G401 (cell line): ENCODE measurements around the gene VWC2L. TPM values are rescaled to one million over a fixed set of nuclear protein-coding genes. Genes with fewer than 3 reads are reported as not detected.

Source experiments
- DNase-seq: peaks from one replicate; pipeline ENCODE4 v3.0.0-alpha.2; 2015; ENCODE audit warnings: low spot score
- in situ Hi-C: cut with HindIII; loops from 2 replicates; pipeline ENCODE4 v1.10.0; 2016; ENCODE audit warnings: low sequenced_read_pairs, mixed read lengths
- total RNA-seq: library from RNA; depleted of rRNA; stranded (reverse); fragments of >200 nt; shearing (Covaris generic); gene quantifications from 2 replicates; pipeline ENCODE4 v1.2.3, GENCODE V29; 2014

The VWC2L gene
- total RNA-seq, 1 experiment from 2014 or later = not detected

- DNase-seq = no peak
- in situ Hi-C loops = no loop called here
Observed at GRCh38 chr2:214574084-214574781, 163.4 kb downstream of the VWC2L start.

DNA sequence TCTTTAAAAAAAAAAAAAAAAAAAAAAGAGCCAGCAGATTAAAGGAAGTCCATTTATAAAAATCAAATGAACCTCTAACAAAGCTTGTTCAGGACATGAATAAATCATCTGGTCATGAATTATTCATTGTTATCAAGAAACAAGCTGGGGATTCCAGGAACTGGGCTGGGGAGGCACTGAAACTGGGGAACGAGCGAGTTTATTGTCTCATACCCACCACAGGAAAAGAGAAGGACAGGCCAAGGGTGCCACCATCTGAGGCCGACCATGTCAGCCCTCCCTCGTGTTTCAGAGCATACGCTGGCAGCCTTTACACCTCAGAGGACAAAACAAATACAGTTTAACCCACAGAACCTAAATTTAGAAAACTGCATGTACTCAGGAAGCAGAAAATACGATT, 164.2 kb downstream of the VWC2L start:
- in situ Hi-C loops = no loop called here
- DNase-seq = peak; percentile 29

GRCh38 chr2:214575465-214575864, 164.6 kb downstream of the VWC2L start:
- in situ Hi-C loops = no loop called here
- no peak for DNase-seq

DNA sequence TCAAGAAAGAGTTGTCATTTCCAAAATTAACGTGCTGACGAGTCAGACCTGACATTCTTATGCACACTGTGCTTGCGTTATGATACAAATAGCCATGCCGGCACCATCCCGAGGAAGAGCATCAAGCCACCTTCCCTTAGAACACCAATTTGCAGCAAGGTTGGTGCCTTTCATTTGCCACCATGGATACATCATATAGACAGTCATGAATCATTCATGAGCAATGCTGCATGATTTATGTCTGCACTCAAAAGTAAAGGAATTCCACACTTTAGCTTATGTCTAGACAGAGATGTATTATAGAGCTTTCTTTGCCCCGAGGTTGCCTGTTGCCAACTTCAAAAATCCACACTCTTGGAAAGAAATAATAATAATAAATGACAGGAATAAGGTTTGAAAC, 166.9 kb downstream of the VWC2L start:
- DNase-seq = no peak
- in situ Hi-C loops = no loop called here

DNA sequence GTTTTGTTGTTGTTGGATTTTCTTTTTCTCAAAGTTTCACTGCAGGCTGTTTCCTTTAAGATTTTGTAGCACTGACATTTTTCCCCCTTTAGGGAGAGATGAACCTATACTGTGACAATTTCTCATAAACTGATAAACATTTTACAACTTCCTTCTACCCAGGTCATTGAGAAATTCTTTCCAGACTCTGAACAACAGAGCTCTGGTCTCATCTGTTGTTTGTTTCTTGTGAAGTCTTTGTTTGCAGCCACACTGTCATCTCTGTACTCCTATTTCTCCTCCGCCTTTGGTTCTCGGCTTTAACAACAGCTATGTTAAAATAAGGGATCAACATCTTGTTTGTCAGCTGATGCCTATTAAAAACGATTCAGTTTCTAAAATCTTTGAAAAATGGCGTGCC, 167.6 kb downstream of the VWC2L start:
- in situ Hi-C loops = no loop called here
- no peak for DNase-seq

DNA sequence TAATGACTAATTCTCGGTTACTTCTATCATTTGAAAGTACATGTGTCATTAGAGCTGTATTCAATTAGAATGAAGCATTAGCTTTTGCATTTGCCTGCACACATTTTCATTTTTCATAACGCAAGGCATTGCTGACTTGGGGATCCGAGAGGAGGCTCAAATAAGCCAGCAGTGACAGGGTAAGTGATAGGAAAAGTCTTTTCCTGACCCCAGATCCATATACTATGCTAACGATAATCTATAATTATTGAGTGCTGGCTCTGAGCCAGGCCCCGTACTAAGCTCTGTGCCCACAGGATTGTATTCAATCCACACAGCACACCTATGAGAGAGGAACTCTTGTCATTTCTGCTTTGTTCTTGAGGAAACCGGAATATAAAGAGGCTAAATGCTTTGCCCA, 168.2 kb downstream of the VWC2L start:
- no peak for DNase-seq
- in situ Hi-C loops = no loop called here

GRCh38 chr2:214587442-214587841, 176.6 kb downstream of the VWC2L start:
- no peak for DNase-seq
- in situ Hi-C loops = no loop called here

DNA sequence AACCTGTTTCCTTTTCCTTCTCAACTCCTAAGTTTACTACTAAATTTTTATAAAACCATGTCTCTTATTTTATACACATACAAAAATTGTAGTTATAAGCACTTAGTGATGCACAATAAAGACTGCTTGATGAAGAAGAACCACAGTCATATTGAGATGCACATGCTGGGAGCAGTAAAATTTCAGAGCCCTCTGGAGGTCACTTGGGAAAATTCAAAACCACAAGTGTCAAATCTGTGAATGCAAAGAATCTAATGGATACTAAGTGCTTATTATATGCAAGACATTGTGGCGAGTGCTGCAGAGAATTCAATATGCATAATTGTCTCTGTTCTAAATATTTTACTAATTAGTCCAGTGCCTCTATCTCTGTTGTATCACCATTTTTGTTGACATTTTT, 180.5 kb downstream of the VWC2L start:
- no peak for DNase-seq
- in situ Hi-C loops = no loop called here

DNA sequence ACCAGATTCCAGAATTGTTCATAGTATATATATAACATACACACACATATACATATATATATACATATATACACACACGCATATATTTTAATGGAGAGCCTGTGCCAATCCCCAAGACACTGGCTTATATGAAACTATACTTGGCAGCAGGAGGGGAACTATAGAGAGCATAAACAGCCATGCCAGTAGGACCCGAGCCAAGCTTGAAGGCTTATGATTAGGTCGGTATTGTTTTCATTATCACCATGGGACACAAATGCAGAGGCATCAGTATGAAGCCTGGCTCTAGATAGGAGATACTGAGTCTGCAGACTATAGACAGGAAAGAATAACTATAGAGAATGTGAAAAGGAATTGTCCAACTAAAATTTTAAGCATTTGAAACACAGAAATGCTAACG, 181.2 kb downstream of the VWC2L start:
- no peak for DNase-seq
- in situ Hi-C loops = no loop called here

- in situ Hi-C loops = no loop called here
- DNase-seq = no peak
Observed at GRCh38 chr2:214593727-214594126, 182.9 kb downstream of the VWC2L start.

DNA sequence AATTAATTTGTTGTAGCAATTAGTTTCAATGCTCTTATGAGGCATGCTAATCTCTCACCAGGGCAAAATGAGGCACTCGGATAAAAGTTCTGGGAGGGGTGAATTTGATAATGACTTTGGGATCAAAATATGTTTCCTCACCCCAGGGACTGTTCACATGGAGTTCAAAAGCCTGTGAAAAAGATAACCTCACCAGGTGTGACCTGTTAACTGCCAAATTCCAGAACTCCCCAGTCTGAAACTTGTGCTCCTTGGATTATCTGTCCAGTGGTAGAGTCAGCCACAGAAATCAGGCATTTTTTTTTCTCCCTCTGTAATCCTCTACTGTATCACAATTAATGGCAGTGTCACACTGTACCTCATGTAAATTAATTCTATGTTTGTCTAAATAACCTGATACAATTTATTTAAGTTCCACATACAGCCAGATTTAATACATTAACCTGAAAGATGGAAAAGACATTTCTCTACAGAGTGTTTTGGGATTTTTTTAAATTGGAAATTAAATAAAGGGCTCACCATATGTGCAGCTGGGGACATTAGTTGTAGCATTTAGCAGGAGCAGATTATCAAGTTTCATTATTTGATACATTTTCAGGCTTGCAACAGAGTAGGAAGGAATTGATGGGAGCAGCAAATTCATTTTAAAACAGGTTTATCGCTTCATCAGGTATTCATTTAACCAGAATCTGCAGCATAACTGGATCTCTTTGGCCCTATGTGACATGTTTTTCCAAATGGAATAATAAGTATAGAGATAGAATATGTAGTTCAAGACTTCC, 191.2 kb downstream of the VWC2L start:
- no peak for DNase-seq
- in situ Hi-C loops = no loop called here

DNA sequence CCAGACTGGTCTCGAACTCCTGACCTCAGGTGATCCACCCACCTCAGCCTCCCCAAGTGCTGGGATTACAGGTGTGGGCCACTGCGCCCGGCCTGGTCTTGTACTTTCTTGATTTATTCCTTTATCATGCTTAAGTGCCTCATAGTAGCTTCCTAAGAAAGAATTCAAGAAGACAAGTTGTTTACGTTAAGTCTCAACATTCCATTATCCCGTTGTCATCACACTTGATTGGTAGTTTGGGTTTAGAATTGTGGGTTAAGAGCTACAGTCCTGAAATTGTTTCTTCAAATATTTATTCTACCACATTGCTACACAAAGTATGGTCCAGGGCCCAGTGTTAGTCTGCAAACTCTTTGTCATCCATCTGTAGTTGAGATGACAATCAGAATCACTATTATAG, 194.0 kb downstream of the VWC2L start:
- DNase-seq = no peak
- in situ Hi-C loops = no loop called here

DNA sequence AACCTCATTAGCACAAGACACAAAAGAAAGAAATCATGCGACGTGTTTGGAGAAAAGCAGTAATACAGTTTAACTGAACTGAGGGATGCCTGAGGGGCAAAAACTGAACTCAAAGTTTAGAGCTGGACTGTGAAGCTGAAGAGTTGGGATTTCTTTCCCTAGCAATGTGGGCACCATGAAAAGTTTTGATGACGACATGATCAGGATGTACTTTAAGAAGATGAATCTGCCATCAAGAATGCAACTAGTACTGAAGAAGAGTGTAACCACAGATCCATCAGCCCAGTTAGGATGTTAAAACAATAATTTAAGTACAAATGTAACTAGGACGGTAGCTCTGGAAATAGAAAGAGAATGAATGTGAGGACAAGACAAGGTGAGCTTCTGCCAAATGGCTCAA, 196.2 kb downstream of the VWC2L start:
- DNase-seq = no peak
- in situ Hi-C loops = no loop called here

DNA sequence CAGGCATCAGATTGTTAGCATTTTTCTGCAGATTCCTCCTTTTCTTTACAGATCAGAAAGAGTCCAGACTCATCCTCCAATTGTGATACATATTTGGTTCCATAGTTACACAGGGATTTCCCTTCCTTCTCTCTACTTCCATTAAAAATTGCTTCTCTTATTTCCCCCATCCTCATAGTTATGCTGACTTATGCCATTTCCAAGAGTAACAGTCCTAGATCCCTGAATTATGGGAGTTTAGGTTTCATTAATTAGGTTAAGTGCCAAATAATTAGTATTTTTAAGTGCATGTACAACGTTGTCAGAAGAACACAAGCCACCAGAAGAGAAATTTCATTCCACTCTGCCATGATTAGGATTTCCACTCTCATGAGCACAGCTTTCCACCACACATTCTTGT, 200.2 kb downstream of the VWC2L start:
- no peak for DNase-seq
- in situ Hi-C loops = no loop called here

DNA sequence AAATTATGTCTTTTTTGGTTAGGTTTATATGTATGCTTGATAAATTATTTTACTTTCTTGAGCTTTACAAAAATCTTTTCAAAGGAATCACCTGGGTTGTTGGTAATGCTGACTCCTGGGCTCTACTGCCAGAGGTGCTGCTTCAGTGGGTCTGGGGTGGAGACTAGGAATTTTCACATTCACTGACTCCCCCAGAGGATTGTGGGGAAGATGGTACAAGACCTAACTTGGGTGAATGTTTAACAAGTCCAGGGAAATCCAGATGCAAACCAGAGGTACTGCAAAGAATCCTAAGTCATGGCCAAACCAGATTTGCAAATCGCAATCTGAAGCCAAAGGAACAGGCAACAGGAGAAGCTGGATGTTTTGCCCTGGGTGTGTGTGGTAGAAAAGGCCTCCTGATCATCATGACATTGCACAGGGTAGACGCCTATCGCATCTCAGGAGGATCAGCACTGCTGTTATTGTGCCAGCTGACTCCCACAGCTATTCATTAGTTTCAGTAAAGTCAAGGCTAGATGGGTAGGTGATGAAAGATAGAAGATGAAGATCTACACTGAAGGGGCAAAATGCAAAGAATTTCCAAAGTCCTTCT, 213.4 kb downstream of the VWC2L start:
- in situ Hi-C loops = no loop called here
- DNase-seq = no peak

GRCh38 chr2:214628091-214628490, 217.2 kb downstream of the VWC2L start:
- in situ Hi-C loops = no loop called here
- no peak for DNase-seq
